Measurements from ENCODE around the gene IFITM5. TPM values are rescaled to one million over a fixed set of nuclear protein-coding genes. Genes with fewer than 3 reads are reported as not detected.

Gene IFITM5
- total RNA-seq (2022; extraction: Qiagen RNA extraction; ENCODE audit: low read depth): 0.08 TPM in 1 of 5 replicates, not detected in the others

DNA sequence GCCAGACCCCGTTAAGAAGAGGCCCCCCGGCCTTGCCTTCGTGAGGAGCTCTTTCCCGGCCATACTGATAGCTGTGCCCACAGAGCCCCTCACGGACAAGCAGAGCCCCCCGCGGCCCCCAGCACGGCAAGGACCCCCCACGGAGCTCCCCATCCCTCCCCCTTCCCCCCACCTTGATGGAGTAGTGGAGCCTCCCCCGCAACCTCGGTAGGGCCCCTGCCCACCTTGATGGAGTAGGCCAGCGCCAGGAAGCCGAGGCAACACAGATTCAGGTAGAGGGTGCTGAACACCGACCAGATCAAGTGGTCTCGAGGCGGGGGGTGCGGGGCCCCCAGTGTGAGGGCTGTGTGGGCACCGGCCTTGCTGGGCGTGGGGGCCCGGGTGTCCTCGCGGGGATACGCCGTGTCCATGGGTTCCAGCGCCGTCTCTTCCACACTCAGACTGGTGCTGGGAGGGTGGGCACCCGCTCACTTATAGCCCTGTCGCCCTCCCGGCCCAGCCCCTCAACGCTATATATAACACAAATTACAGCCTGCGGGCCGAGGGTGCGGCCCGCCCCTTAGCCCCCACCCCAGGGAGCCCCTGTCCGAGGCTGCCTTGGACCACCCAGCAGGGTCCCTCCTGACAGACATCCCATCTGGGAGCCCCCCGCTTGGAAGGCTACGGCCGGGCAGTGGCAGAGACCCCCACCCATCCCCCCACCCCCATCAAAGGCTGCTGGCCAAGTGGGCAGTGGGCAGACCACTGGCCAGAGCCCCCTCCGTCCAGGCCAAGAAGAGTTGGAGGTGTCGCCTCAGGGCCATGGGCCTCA is at the start of gene IFITM5:
Gene IFITM5, minus strand, starts transcription at position 446 of the 811 bp plus-strand sequence. Its CDS starts 36 bp downstream, at position 410.

DNA sequence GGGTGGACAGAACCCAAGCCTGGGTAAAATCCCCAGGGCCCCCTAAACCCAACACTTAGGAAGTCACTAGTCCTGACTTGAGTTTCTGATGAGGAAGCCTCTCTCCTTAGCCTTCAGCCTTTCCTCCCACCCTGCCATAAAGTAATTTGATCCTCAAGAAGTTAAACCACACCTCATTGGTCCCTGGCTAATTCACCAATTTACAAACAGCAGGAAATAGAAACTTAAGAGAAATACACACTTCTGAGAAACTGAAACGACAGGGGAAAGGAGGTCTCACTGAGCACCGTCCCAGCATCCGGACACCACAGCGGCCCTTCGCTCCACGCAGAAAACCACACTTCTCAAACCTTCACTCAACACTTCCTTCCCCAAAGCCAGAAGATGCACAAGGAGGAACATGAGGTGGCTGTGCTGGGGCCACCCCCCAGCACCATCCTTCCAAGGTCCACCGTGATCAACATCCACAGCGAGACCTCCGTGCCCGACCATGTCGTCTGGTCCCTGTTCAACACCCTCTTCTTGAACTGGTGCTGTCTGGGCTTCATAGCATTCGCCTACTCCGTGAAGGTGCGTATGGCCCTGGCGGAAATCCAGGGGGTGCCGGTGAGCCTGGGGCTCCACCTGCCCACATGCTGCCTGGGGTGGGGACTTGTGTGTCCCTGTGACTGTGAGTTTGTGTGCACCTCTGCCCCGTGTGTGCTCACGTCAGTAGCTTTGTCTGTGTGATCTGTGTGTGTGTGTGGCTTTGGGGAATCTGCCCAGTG is 14.6 kb upstream of the IFITM5 start, which contains the start of gene IFITM1:
Gene IFITM1, plus strand, starts transcription at position 254 of the 767 bp plus-strand sequence. Its CDS starts 131 bp downstream, at position 385.

DNA sequence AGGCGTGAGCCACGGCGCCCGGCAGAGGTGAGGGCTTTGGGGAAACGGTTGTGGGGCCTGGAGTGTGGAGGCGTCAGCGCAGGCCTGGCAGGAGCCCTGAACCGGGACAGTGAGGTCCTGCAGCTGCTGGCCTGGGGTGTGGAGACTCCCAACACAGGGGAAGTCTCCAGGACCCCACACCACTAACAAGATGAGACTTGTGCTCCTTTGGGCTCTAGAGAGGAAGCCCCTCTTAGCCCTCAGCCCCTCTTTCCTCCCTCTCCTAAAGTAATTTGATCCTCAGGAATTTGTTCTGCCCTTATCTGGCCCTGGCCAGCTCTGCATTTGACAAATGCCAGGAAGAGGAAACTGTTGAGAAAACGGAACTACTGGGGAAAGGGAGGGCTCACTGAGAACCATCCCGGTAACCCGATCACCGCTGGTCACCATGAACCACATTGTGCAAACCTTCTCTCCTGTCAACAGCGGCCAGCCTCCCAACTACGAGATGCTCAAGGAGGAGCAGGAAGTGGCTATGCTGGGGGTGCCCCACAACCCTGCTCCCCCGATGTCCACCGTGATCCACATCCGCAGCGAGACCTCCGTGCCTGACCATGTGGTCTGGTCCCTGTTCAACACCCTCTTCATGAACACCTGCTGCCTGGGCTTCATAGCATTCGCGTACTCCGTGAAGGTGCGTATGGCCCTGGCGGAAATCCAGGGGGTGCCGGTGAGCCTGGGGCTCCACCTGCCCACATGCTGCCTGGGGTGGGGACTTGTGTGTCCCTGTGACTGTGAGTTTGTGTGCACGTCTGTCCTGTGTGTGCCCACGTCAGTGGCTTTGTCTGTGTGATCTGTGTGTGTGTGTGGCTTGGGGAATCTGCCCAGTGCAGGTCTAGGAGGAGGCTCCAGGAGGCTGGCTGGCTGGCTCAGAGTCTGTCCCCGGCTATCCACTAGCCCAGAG is 8.7 kb upstream of the IFITM5 start, which contains the start of gene IFITM2:
Gene IFITM2, plus strand, starts transcription at position 51 of the 943 bp plus-strand sequence. Its CDS starts 377 bp downstream, at position 428.

DNA sequence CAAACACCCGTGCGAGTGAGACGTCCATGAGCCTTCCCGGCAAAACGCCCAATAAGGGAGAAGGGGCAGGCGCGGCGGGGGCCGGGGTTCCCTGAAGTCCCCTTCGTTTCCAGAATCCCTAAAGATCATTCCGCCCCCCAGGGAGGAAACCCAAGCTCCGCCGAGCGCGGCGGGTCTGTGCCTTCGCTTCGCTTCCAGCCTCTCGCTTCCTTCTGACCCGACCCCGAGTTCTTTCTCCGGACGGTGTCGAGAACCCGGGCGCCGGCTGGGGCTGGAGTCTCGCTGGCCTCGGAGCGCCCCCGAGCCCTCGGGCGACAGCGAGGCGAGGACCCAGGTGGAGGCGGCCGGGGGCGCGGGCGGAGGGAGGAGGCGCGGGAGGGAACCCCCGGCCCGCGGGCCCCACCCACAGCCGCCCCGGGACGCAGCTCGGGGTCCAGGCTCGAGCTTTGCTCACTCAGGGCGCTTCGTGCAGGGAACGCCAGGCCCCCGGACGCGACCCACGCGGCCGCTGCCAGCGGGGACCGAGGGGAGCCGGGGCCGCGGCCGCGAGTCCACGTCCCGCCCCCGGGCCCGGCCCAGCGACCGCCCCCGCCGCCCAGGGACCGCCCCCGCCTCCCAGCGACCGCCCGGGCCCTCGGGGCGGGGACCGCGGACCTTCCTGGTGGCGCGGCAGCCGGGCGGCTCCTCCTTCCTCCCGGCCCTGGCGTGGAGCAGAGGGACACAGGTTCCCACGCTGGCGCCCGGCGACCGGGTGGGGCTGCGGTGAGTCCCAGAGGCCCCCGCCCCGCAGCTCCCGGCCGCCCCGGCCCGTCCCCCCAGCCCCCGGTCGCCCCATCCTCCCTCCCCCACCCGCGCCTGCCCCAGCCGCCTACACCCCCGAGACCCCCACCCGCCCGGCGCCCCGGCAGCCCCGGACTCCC is 10.6 kb downstream of the IFITM5 start, which contains the start of gene PGGHG:
Gene PGGHG, plus strand, starts transcription at position 649 of the 920 bp plus-strand sequence. CDS start 691 bp downstream, outside the sequence.

DNA sequence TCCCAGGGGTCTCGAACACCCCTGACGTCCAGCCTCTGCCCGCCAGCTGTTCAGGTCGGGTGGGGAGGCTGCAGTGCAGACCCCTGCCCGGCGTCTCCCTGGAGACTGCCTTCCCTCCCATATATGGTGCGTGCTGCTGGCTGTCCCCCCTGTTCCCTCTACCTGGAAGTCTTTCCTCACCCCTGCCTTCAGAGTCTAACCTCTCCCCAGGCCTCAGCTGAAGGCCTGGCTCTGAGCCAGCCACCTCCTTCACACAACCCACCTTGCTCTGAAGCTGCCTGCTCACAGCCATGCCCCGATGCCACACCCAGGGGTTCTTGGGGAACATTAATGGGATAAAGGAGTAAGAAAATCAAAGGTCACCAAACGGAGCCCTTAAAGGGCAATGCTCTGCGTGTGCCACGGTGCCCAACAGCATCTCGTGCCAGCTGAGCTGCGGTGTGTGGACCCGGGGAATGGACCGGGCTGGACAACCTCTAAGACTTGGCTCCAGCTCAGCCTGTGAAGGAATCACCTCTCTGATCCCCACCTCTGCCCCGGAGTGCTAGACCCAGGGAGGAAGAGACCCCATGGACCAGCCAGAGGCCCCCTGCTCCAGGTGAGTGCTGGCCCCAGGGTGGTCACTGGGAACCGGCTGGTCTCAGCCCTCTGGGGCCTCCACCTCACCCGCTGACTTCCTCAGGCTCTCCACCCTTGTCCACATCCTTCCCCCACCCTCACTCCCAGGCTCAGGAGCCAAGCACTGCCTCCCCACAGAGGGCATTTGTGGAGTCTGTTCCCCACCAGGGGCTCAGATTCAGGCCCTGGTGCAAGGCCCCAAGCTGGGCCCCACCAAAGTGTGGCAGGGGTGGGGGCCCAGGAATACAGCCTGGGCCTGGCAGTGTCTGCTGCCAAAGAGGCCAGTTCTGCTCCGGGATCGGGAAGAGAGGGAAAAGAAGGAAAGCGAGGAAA is 21.1 kb downstream of the IFITM5 start, which contains the start of gene NLRP6:
Gene NLRP6, plus strand, starts transcription at position 407 of the 951 bp plus-strand sequence. Its CDS starts 163 bp downstream, at position 570.

Other genes starting within 250 kb of the IFITM5 start
- gene SCGB1C1, start 106.4 kb downstream of the IFITM5 start, total RNA-seq (2022; extraction: Qiagen RNA extraction; ENCODE audit: low read depth): not detected in 5 replicates
- gene BET1L, start 92.1 kb downstream of the IFITM5 start, total RNA-seq (2022; extraction: Qiagen RNA extraction; ENCODE audit: low read depth): 42.6 to 47.9 TPM (median 47.6 TPM) in 5 replicates
- gene RIC8A, start 91.8 kb downstream of the IFITM5 start, total RNA-seq (2022; extraction: Qiagen RNA extraction; ENCODE audit: low read depth): 100 to 124 TPM (median 116 TPM) in 5 replicates
- gene SIRT3, start 63.2 kb downstream of the IFITM5 start, total RNA-seq (2022; extraction: Qiagen RNA extraction; ENCODE audit: low read depth): 17.0 to 20.0 TPM (median 19.5 TPM) in 5 replicates
- gene PSMD13, start 62.5 kb downstream of the IFITM5 start, total RNA-seq (2022; extraction: Qiagen RNA extraction; ENCODE audit: low read depth): 163 to 204 TPM (median 177 TPM) in 5 replicates
- gene NLRP6, start 21.1 kb downstream of the IFITM5 start, total RNA-seq (2022; extraction: Qiagen RNA extraction; ENCODE audit: low read depth): not detected in 5 replicates
- gene PGGHG, start 10.4 kb downstream of the IFITM5 start, total RNA-seq (2022; extraction: Qiagen RNA extraction; ENCODE audit: low read depth): 8.3 to 14.0 TPM (median 9.9 TPM) in 5 replicates
- gene IFITM2, start 8.3 kb upstream of the IFITM5 start, total RNA-seq (2022; extraction: Qiagen RNA extraction; ENCODE audit: low read depth): 55.4 to 67.4 TPM (median 60.2 TPM) in 5 replicates
- gene IFITM1, start 14.5 kb upstream of the IFITM5 start, total RNA-seq (2022; extraction: Qiagen RNA extraction; ENCODE audit: low read depth): 0.24 to 0.82 TPM (median 0.49 TPM) in 4 of 5 replicates, not detected in the other
- gene IFITM3, start 21.3 kb upstream of the IFITM5 start, total RNA-seq (2022; extraction: Qiagen RNA extraction; ENCODE audit: low read depth): 20.3 to 33.4 TPM (median 29.1 TPM) in 5 replicates
- gene B4GALNT4, start 70.0 kb upstream of the IFITM5 start, total RNA-seq (2022; extraction: Qiagen RNA extraction; ENCODE audit: low read depth): 9.3 to 23.3 TPM (median 15.1 TPM) in 5 replicates
- 31.0 to 40.9 TPM (median 35.4 TPM) in 5 replicates for gene PKP3, start 94.7 kb upstream of the IFITM5 start, total RNA-seq (2022; extraction: Qiagen RNA extraction; ENCODE audit: low read depth)
- 58.8 to 99.8 TPM (median 88.2 TPM) in 5 replicates for gene SIGIRR, start 115.5 kb upstream of the IFITM5 start, total RNA-seq (2022; extraction: Qiagen RNA extraction; ENCODE audit: low read depth)
- gene ANO9, start 142.5 kb upstream of the IFITM5 start, total RNA-seq (2022; extraction: Qiagen RNA extraction; ENCODE audit: low read depth): 0.51 to 1.2 TPM (median 0.77 TPM) in 5 replicates
- 35.2 to 48.4 TPM (median 45.1 TPM) in 5 replicates for gene PTDSS2, start 150.8 kb upstream of the IFITM5 start, total RNA-seq (2022; extraction: Qiagen RNA extraction; ENCODE audit: low read depth)
- 122 to 172 TPM (median 165 TPM) in 5 replicates for gene RNH1, start 207.7 kb upstream of the IFITM5 start, total RNA-seq (2022; extraction: Qiagen RNA extraction; ENCODE audit: low read depth)
- gene HRAS, start 236.1 kb upstream of the IFITM5 start, total RNA-seq (2022; extraction: Qiagen RNA extraction; ENCODE audit: low read depth): 92.4 to 151 TPM (median 143 TPM) in 5 replicates
- 0.55 to 0.74 TPM (median 0.66 TPM) in 5 replicates for gene LRRC56, start 238.0 kb upstream of the IFITM5 start, total RNA-seq (2022; extraction: Qiagen RNA extraction; ENCODE audit: low read depth)

Data from A549 treated with CpdA at 1 μM for 4 hours (cell line).